NT2/D1 (cell line): ENCODE data around the gene AGAP2.

Experiments used
- DNase-seq: peaks from one replicate; pipeline ENCODE4 v3.0.0-alpha.2; 2011; ENCODE audit warnings: low read depth, low spot score
- H3K27me3 ChIP-seq: 2 replicates; pipeline ENCODE4 v1.6.0; 2011; ENCODE audit warnings: mild to moderate bottlenecking; ENCODE audit not compliant: insufficient read length, insufficient read depth
- H3K36me3 ChIP-seq: 2 replicates; pipeline ENCODE4 v1.6.1; 2011; ENCODE audit warnings: mild to moderate bottlenecking, low read length, mixed read lengths; ENCODE audit not compliant: insufficient read depth, insufficient read length
- H3K4me1 ChIP-seq: 2 replicates; pipeline ENCODE4 v1.5.1; 2011; ENCODE audit not compliant: insufficient read depth, insufficient read length
- H3K4me3 ChIP-seq: 2 replicates; pipeline ENCODE4 v1.5.1; 2011; ENCODE audit warnings: low read depth; ENCODE audit not compliant: insufficient read length
- H3K9ac ChIP-seq: 2 replicates; pipeline ENCODE4 v1.6.0; 2011; ENCODE audit warnings: low read depth; ENCODE audit not compliant: insufficient read length
- H3K9me3 ChIP-seq: 2 replicates; pipeline ENCODE4 v1.5.1; 2011; ENCODE audit warnings: mild to moderate bottlenecking, low read length; ENCODE audit not compliant: insufficient read depth
- SUZ12 ChIP-seq: IDR thresholded peaks from 2 replicates; pipeline ENCODE4 v1.6.1; 2011; ENCODE audit not compliant: insufficient read length, insufficient read depth; ENCODE audit errors: extremely low read depth
- YY1 ChIP-seq: IDR thresholded peaks from 2 replicates; pipeline ENCODE4 v1.6.1; 2011; ENCODE audit not compliant: insufficient read length, insufficient read depth
- ZNF274 ChIP-seq: IDR thresholded peaks from 2 replicates; pipeline ENCODE4 v1.6.1; 2011; ENCODE audit warnings: mild to moderate bottlenecking, low read depth, low read length

AGAP2 gene

GRCh38 chr12:57751432-57751787, 12.9 kb upstream of the AGAP2 start:
- no peaks in the 10 kb centered on the region for H3K9me3 ChIP-seq
- no peak for TF ChIP-seq SUZ12
- no peak for TF ChIP-seq YY1
- TF ChIP-seq ZNF274: no peak
- peaks cover 33% of the 10 kb centered on the region for H3K27me3 ChIP-seq
- H3K4me3 ChIP-seq: peak overlapping the region; percentile 99
- no peak for DNase-seq
- peaks cover 5% of the 10 kb centered on the region for H3K4me1 ChIP-seq
- H3K9ac ChIP-seq: peak overlapping the region; percentile 95
- H3K36me3 ChIP-seq: peaks cover 50% of the 10 kb centered on the region

DNA sequence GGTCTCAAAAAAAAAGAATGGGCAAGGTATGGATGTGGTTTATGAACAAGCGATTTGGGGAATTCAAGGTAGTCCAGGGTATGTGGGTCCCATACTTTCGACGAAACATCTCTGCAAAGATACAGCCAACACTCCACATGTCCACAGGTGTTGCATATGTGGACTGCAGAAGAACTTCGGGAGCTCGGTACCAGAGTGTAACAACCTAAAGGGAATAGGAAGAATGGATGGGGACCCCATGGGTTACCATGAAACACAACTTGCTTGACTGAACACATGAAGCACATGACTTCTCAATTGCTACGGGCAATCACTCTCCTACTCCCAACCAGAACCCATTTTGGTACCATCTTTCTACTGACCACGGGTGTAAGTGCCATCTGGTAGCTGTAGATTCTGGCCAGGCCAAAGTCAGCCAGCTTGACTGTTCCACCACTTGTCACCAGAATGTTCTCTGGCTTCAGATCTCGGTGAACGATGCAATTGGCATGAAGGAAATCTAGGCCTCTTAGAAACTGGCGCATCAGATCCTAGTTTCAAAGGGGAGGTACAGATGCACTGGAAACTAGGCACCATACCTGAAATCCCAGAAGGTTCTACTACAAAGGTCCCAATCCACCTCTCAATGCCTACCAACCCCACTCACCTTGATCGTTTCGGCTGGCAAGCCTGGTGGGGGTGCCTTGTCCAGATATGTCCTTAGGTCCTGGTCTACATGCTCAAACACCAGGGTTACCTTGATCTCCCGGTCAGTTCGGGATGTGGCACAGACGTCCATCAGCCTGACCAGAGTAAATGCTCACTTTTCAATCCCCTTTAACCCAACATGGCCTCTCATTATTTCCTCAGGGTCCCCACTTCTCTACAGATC, 12.3 kb upstream of the AGAP2 start:
- peaks cover 27% of the 10 kb centered on the region for H3K27me3 ChIP-seq
- no peak for DNase-seq
- peaks cover 5% of the 10 kb centered on the region for H3K4me1 ChIP-seq
- H3K9ac ChIP-seq: peak overlapping the region; percentile 95
- TF ChIP-seq ZNF274: no peak
- TF ChIP-seq YY1: no peak
- peaks cover 56% of the 10 kb centered on the region for H3K36me3 ChIP-seq
- no peaks in the 10 kb centered on the region for H3K9me3 ChIP-seq
- peak overlapping the region; percentile 99 for H3K4me3 ChIP-seq

- no peak overlapping the region for H3K9ac ChIP-seq
- DNase-seq: no peak
- TF ChIP-seq ZNF274 (no peak), YY1 (no peak), SUZ12 (no peak)
- peaks cover 57% of the 10 kb centered on the region for H3K36me3 ChIP-seq
- peaks cover 15% of the 10 kb centered on the region for H3K27me3 ChIP-seq
- H3K4me1 ChIP-seq: peaks cover 5% of the 10 kb centered on the region
- no peak overlapping the region for H3K4me3 ChIP-seq
- H3K9me3 ChIP-seq: no peaks in the 10 kb centered on the region
Measured at GRCh38 chr12:57749061-57749460, 10.5 kb upstream of the AGAP2 start.

GRCh38 chr12:57746025-57746424, 7.5 kb upstream of the AGAP2 start:
- no peak for DNase-seq
- Histone ChIP-seq H3K9ac (peak overlapping the region; percentile 74), H3K36me3 (peaks cover 52% of the 10 kb centered on the region), H3K4me3 (peak overlapping the region; percentile 76), H3K27me3 (peaks cover 9% of the 10 kb centered on the region), H3K4me1 (peaks cover 7% of the 10 kb centered on the region), H3K9me3 (no peaks in the 10 kb centered on the region)
- TF ChIP-seq SUZ12 (no peak), YY1 (no peak), ZNF274 (no peak)

- Histone ChIP-seq H3K9me3 (no peaks in the 10 kb centered on the region), H3K4me1 (peaks cover 3% of the 10 kb centered on the region), H3K36me3 (peaks cover 46% of the 10 kb centered on the region), H3K9ac (peak overlapping the region; percentile 74), H3K27me3 (peaks cover 14% of the 10 kb centered on the region), H3K4me3 (peak overlapping the region; percentile 76)
- no peak for DNase-seq
- TF ChIP-seq ZNF274 (no peak), SUZ12 (no peak), YY1 (no peak)
Measured at GRCh38 chr12:57745485-57745881, 6.9 kb upstream of the AGAP2 start.

DNA sequence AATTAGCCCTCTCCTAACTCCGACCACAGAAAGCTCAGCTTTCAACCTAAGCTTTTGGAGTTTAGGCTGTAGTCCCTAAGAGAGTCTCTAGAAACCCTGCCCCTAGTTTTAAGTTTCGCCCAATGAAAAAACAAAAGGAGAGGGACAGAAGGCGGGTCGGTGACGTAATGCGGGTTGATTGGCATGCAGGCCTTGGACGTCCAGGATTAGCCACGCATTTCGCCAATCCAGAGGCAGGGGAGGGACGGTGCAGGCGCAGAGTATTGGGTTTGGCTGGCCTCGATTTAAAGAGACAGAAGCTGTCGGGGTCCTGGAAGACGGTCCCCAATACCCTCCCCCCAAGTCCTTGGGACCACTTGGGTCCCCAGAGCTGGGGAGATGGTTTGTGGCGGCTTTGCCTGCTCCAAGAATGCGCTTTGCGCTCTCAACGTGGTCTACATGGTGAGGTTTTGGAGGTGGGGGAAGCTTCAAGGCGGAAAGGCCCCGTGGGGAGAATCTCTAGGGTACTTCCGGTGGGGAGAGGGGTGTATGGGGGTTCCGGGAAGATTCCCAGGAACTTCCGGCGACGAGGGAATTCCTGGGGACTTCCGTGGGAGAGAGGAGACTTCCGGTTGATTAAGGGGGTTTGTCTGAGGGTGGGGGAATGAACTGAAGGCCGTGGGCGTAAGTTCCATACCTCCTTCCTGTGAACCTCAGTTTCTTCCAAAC, 6.4 kb upstream of the AGAP2 start, which contains the start of gene TSPAN31:
Gene TSPAN31 (plus strand): TSS at position 263 of the 708 bp plus-strand sequence. CDS start 116 bp downstream, at position 379.
- Histone ChIP-seq H3K4me3 (peak within 1 kb of the TSS; percentile 76), H3K4me1 (peaks cover 3% of the 10 kb centered on the region), H3K27me3 (peaks cover 20% of the 10 kb centered on the region), H3K36me3 (peaks cover 41% of the 10 kb centered on the region), H3K9ac (peak within 1 kb of the TSS; percentile 74), H3K9me3 (no peaks in the 10 kb centered on the region)
- TF ChIP-seq YY1: no peak
- no peak for TF ChIP-seq ZNF274
- TF ChIP-seq SUZ12: no peak
- peak; percentile 97 for DNase-seq

DNA sequence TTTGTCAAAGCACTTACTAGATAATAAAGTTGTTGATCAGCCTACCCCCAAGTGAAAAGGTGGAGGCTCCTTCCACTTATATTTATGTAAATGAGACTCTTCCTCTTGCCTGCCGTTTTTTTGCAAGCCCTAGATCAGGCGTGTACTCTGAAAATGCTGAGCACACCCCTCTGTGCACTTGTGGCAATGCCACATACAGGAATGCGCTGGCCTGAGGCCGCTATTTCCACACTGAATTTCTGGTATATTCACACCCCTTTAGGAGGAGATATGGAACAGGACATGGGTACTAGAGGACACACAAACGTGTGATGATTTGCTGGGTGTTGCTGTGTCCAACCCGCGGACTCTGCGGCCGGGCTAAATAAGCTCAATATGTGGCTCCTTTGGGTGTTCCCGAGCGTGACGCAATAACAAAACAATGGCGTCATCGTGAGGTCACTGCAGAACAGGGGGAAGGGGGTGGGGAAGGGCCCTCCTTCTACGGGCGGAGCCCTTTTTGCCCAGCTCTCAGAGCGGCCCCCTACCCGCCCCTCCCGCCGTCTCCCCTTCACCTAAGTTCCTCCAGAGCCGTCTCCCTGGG, 5.7 kb upstream of the AGAP2 start:
- peak overlapping the region; percentile 33 for H3K9ac ChIP-seq
- peak overlapping the region; percentile 76 for H3K4me3 ChIP-seq
- peaks cover 26% of the 10 kb centered on the region for H3K27me3 ChIP-seq
- H3K36me3 ChIP-seq: peaks cover 34% of the 10 kb centered on the region
- no peak for DNase-seq
- H3K4me1 ChIP-seq: peaks cover 3% of the 10 kb centered on the region
- H3K9me3 ChIP-seq: no peaks in the 10 kb centered on the region
- no peak for TF ChIP-seq YY1
- no peak for TF ChIP-seq SUZ12
- TF ChIP-seq ZNF274: no peak
